Measurements from ENCODE around the gene SMAGP. TPM values are rescaled to one million over a fixed set of nuclear protein-coding genes. Genes with fewer than 3 reads are reported as not detected.

Gene SMAGP
- total and polyA plus RNA-seq, 2 donors (not counting 3 experiments of a cell fraction or from before 2014, with no cell fraction given) = 21.4 to 26.2 TPM

- intact Hi-C loops (cut with micrococcal nuclease) = loop anchor here (5.0 kb wide), 2 partner anchors 55 to 135 kb away; partner anchors contain the start of genes CSRNP2 and SMAGP
- Histone ChIP-seq H3K27ac (ENCODE audit: insufficient read depth, low read depth, low read length) (peak overlapping the region; percentile 55), H4K20me1 (replicated peaks; ENCODE audit: control insufficient read depth, extremely low read depth, insufficient read depth, low read length) (no peaks in the 10 kb centered on the region), H3K79me2 (ENCODE audit: control insufficient read depth, insufficient read depth, low read length) (no peaks in the 10 kb centered on the region), H3K4me1 (ENCODE audit: control insufficient read depth, extremely low read depth, insufficient read depth, low read length) (peaks cover 16% of the 10 kb centered on the region), H3K4me3 (replicated peaks in 1 of 3; ENCODE audit: insufficient read depth in 1 of 3, low read depth in 1 of 3, low read length in 3 of 3) (peak overlapping the region; percentile 60 to 89 (median 63)), H3K27me3 (ENCODE audit: control insufficient read depth in 2 of 2, insufficient read depth in 2 of 2, low read length in 2 of 2) (no peaks in the 10 kb centered on the region), H3K4me2 (ENCODE audit: insufficient read depth, low read length) (peak overlapping the region; percentile 54), H3K9me1 (replicated peaks; ENCODE audit: control insufficient read depth, extremely low read depth, insufficient read depth, low read length) (no peaks in the 10 kb centered on the region), H3K9me3 (replicated peaks; ENCODE audit: control insufficient read depth, insufficient read depth, low read length) (no peaks in the 10 kb centered on the region), H3K9ac (replicated peaks; ENCODE audit: extremely low read depth, insufficient read depth, low read length) (peak overlapping the region; percentile 80), H2AFZ (ENCODE audit: low read depth, low read length) (peak overlapping the region; percentile 72), H3K36me3 (ENCODE audit: control insufficient read depth in 2 of 2, extremely low read depth in 1 of 2, insufficient read depth in 2 of 2, low read length in 2 of 2) (no peaks in the 10 kb centered on the region)
- no peak for TF ChIP-seq MAX (IDR thresholded peaks at IDR 0.05; ENCODE audit: insufficient read depth, insufficient read length)
- TF ChIP-seq, protein P1, sequence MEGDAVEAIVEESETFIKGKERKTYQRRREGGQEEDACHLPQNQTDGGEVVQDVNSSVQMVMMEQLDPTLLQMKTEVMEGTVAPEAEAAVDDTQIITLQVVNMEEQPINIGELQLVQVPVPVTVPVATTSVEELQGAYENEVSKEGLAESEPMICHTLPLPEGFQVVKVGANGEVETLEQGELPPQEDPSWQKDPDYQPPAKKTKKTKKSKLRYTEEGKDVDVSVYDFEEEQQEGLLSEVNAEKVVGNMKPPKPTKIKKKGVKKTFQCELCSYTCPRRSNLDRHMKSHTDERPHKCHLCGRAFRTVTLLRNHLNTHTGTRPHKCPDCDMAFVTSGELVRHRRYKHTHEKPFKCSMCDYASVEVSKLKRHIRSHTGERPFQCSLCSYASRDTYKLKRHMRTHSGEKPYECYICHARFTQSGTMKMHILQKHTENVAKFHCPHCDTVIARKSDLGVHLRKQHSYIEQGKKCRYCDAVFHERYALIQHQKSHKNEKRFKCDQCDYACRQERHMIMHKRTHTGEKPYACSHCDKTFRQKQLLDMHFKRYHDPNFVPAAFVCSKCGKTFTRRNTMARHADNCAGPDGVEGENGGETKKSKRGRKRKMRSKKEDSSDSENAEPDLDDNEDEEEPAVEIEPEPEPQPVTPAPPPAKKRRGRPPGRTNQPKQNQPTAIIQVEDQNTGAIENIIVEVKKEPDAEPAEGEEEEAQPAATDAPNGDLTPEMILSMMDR (IDR thresholded peaks at IDR 0.05; ENCODE audit: extremely low read depth in 1 of 2, insufficient read depth in 1 of 2, low read depth in 1 of 2, low read length in 2 of 2) = peak in 1 of 2 donors; percentile 46
- peak; percentile 22 for TF ChIP-seq POLR2AphosphoS5 (IDR thresholded peaks at IDR 0.05; ENCODE audit: insufficient read depth, low read depth, low read length)
- DNase-seq (ENCODE audit: low read depth, low spot score) (peak; percentile 36), FAIRE-seq (no peak)
- BruUV-seq (replicated peaks) = no TSS peak
- ChIA-PET POLR2A (interaction anchor here (0.5 to 1.6 kb wide), 13 partner anchors 17 to 691 kb away, joined by 3 to 9 read pairs (median 4); partner anchors contain the start of genes CSRNP2 and TFCP2), CTCF (interaction anchor here (0.5 to 2.4 kb wide), 21 partner anchors 13 to 685 kb away, joined by 3 to 27 read pairs (median 4); partner anchors contain the start of genes DAZAP2 and SMAGP)
- dilution Hi-C loops (cut with MboI; ENCODE audit: extremely low pct_ligation_motif_present, low sequenced_read_pairs) = no loop called here
Observed at GRCh38 chr12:51217133-51217967, 52.9 kb downstream of the SMAGP start.
